ENCODE measurements around the gene UPK3B.
"Not testable (repeated sequence)": the region's sequence is repeated elsewhere in the genome, so short reads cannot be mapped to it uniquely, and the experiment has no call there.

DNA sequence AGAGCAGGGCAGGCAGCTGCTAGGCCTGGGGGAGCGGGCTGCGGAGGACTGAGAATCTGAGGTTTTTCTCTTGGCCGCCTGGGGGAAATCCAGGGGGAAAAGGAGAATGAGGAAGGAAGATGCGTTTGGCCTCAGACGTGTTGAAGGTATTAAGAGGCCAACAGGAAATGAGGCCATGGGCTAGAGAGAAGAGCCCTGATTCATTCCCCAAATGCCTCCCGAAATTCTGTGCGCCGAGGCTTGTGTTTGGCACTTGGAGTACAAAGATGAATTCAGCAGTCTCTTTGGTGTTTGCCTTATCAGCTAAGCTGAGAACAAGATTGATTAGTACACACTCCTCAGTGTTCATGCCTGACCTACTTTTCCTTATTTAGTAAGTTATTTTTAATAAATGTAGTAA is 44.4 kb upstream of the UPK3B start:
- TF ChIP-seq, protein P1, sequence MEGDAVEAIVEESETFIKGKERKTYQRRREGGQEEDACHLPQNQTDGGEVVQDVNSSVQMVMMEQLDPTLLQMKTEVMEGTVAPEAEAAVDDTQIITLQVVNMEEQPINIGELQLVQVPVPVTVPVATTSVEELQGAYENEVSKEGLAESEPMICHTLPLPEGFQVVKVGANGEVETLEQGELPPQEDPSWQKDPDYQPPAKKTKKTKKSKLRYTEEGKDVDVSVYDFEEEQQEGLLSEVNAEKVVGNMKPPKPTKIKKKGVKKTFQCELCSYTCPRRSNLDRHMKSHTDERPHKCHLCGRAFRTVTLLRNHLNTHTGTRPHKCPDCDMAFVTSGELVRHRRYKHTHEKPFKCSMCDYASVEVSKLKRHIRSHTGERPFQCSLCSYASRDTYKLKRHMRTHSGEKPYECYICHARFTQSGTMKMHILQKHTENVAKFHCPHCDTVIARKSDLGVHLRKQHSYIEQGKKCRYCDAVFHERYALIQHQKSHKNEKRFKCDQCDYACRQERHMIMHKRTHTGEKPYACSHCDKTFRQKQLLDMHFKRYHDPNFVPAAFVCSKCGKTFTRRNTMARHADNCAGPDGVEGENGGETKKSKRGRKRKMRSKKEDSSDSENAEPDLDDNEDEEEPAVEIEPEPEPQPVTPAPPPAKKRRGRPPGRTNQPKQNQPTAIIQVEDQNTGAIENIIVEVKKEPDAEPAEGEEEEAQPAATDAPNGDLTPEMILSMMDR (IDR thresholded peaks at IDR 0.05) = not testable (repeated sequence)
- TF ChIP-seq POLR2A, EP300 (IDR thresholded peaks at IDR 0.05): not testable (repeated sequence)
